Loucy (cell line): ENCODE measurements around the gene LRWD1.
"Not testable (repeated sequence)": the region's sequence is repeated elsewhere in the genome, so short reads cannot be mapped to it uniquely, and the experiment has no call there.

Experiments used
- CTCF ChIP-seq: fragments of 200-600 bp; sonication (generic); conservative IDR thresholded peaks from 2 replicates; pipeline ENCODE4 v1.5.1; 2014; ENCODE audit warnings: mild to moderate bottlenecking, antibody characterized with exemption, low read length
- EZH2phosphoT487 ChIP-seq: fragments of 200-600 bp; IDR thresholded peaks from 2 replicates; pipeline ENCODE4 v1.6.1; 2018; ENCODE audit warnings: antibody characterized with exemption, mild to moderate bottlenecking, moderate library complexity, borderline replicate concordance

DNA sequence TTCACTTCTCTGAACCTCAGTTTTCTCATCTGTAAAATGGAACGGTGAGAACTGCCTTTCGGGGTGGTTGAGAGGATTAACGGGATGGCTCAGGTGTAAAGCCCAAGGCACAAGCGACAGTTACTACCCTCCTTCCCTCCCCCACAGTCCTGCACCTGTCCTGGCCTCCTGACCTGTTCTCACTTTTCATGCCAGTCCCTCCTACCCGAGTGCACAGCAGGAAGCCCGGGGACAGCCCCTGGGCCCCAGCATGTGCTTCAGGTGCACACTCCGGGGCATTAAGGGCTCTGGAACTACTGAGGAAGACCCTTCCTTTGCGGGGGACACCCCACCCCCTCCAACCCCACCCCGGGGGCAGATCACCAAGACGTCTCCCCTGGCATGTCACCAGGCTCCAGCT is 52.2 kb downstream of the LRWD1 start:
- TF ChIP-seq CTCF, EZH2phosphoT487: not testable (repeated sequence)
